Neural progenitor cell (in vitro differentiated cells): ENCODE data around the gene TOR1B. TPM values are rescaled to one million over a fixed set of nuclear protein-coding genes. Genes with fewer than 3 reads are reported as not detected.

Experiments used
- DNase-seq: peaks from one replicate; pipeline ENCODE4 v3.0.0-alpha.2; 2016; ENCODE audit warnings: low spot score
- H2AFZ ChIP-seq: fragments of 200-600 bp; sonication (generic); replicated peaks from 2 replicates; pipeline ENCODE4 v1.6.1; 2016; ENCODE audit warnings: antibody characterized with exemption
- H3F3A ChIP-seq: fragments of 200-600 bp; sonication (generic); 2 replicates; pipeline ENCODE4 v1.6.1; 2016; ENCODE audit warnings: antibody characterized with exemption, low read depth
- H3K27ac ChIP-seq: fragments of 200-600 bp; sonication (generic); 2 replicates; pipeline ENCODE4 v1.5.1; 2016; ENCODE audit warnings: mild to moderate bottlenecking
- H3K27me3 ChIP-seq: fragments of 200-600 bp; sonication (generic); 2 replicates; pipeline ENCODE4 v1.6.1; 2016; ENCODE audit warnings: mild to moderate bottlenecking, moderate library complexity
- H3K36me3 ChIP-seq: fragments of 200-600 bp; sonication (generic); 2 replicates; pipeline ENCODE4 v1.5.1; 2016
- H3K4me1 ChIP-seq: fragments of 200-600 bp; sonication (generic); 2 replicates; pipeline ENCODE4 v1.6.1; 2016; ENCODE audit warnings: mixed run types
- H3K4me2 ChIP-seq: fragments of 200-600 bp; sonication (generic); 2 replicates; pipeline ENCODE4 v1.6.1; 2016
- H3K4me3 ChIP-seq: fragments of 200-600 bp; sonication (generic); 2 replicates; pipeline ENCODE4 v1.5.1; 2016
- H3K79me2 ChIP-seq: fragments of 200-600 bp; sonication (generic); 2 replicates; pipeline ENCODE4 v1.6.1; 2016; ENCODE audit warnings: low read depth
- H3K9ac ChIP-seq: fragments of 200-600 bp; sonication (generic); 2 replicates; pipeline ENCODE4 v1.6.1; 2016
- H3K9me3 ChIP-seq: fragments of 200-600 bp; sonication (generic); 2 replicates; pipeline ENCODE4 v1.5.1; 2016; ENCODE audit warnings: low read depth
- H4K20me1 ChIP-seq: fragments of 200-600 bp; sonication (generic); 2 replicates; pipeline ENCODE4 v1.6.1; 2016; ENCODE audit warnings: low read depth
- H3K27ac Mint-ChIP-seq: 3 replicates; pipeline ENCODE4 v1.8.0; 2021; ENCODE audit warnings: mixed read lengths
- H3K27me3 Mint-ChIP-seq: 2 replicates; pipeline ENCODE4 v1.8.0; 2022; ENCODE audit warnings: low read depth, mild to moderate bottlenecking, inconsistent platforms, moderate library complexity, mixed read lengths; ENCODE audit not compliant: insufficient read depth
- H3K36me3 Mint-ChIP-seq: 3 replicates; pipeline ENCODE4 v1.8.0; 2021; ENCODE audit warnings: mixed read lengths
- H3K4me1 Mint-ChIP-seq: 3 replicates; pipeline ENCODE4 v1.8.0; 2021; ENCODE audit warnings: mixed read lengths
- H3K4me3 Mint-ChIP-seq: 3 replicates; pipeline ENCODE4 v1.8.0; 2021; ENCODE audit warnings: mild to moderate bottlenecking, moderate library complexity, mixed read lengths
- H3K9me3 Mint-ChIP-seq: 3 replicates; pipeline ENCODE4 v1.8.0; 2020; ENCODE audit warnings: mixed read lengths
- CTCF ChIP-seq: fragments of 200-600 bp; sonication (generic); IDR thresholded peaks from 2 replicates; pipeline ENCODE4 v1.5.1; 2017; ENCODE audit warnings: antibody characterized with exemption, mild to moderate bottlenecking
- EZH2 ChIP-seq: fragments of 200-600 bp; sonication (generic); IDR thresholded peaks from 2 replicates; pipeline ENCODE4 v1.6.1; 2017; ENCODE audit warnings: antibody characterized with exemption, mild to moderate bottlenecking, moderate library complexity
- EZH2phosphoT487 ChIP-seq: fragments of 200-600 bp; sonication (generic); IDR thresholded peaks from 2 replicates; pipeline ENCODE4 v1.6.1; 2017; ENCODE audit warnings: antibody characterized with exemption
- total RNA-seq: library from RNA; depleted of rRNA; stranded (reverse); fragments of >200 nt; gene quantifications from 2 replicates; pipeline ENCODE4 v1.2.3, GENCODE V29; 2015; ENCODE audit warnings: low replicate concordance

The TOR1B gene
- total RNA-seq, 1 donor from 2014 or later: 12.2 TPM

GRCh38 chr9:129803676-129804060, 684 bp downstream of the TOR1B start:
- Mint-ChIP-seq H3K36me3 (peaks cover 14% of the 10 kb centered on the region), H3K9me3 (no peaks in the 10 kb centered on the region), H3K4me1 (peaks cover 12% of the 10 kb centered on the region), H3K27me3 (no peaks in the 10 kb centered on the region), H3K4me3 (peak overlapping the region; percentile 86), H3K27ac (no peak overlapping the region)
- H3K27ac ChIP-seq: no peak overlapping the region
- peaks cover 6% of the 10 kb centered on the region for H4K20me1 ChIP-seq
- peak overlapping the region; percentile 79 for H3K4me3 ChIP-seq
- H3K9ac ChIP-seq: peak overlapping the region; percentile 0
- H3K27me3 ChIP-seq: no peaks in the 10 kb centered on the region
- H3K4me1 ChIP-seq: peaks cover 6% of the 10 kb centered on the region
- H3K9me3 ChIP-seq: no peaks in the 10 kb centered on the region
- DNase-seq: peak; percentile 66
- H3K4me2 ChIP-seq: peak overlapping the region; percentile 88
- TF ChIP-seq CTCF (no peak), EZH2phosphoT487 (no peak), EZH2 (no peak)
- peak overlapping the region; percentile 64 for H2AFZ ChIP-seq
- peaks cover 12% of the 10 kb centered on the region for H3F3A ChIP-seq
- no peaks in the 10 kb centered on the region for H3K36me3 ChIP-seq
- peaks cover 9% of the 10 kb centered on the region for H3K79me2 ChIP-seq

GRCh38 chr9:129806061-129806460, 3.1 kb downstream of the TOR1B start:
- H3K27ac ChIP-seq: no peak overlapping the region
- no peak overlapping the region for H2AFZ ChIP-seq
- H4K20me1 ChIP-seq: peaks cover 6% of the 10 kb centered on the region
- H3K4me2 ChIP-seq: no peak overlapping the region
- H3K27me3 ChIP-seq: no peaks in the 10 kb centered on the region
- H3K9ac ChIP-seq: no peak overlapping the region
- no peaks in the 10 kb centered on the region for H3K36me3 ChIP-seq
- H3K4me3 ChIP-seq: no peak overlapping the region
- peaks cover 6% of the 10 kb centered on the region for H3K4me1 ChIP-seq
- H3K79me2 ChIP-seq: peaks cover 17% of the 10 kb centered on the region
- Mint-ChIP-seq H3K27ac (no peak overlapping the region), H3K36me3 (peaks cover 23% of the 10 kb centered on the region), H3K4me1 (peaks cover 12% of the 10 kb centered on the region), H3K4me3 (peak overlapping the region; percentile 9), H3K9me3 (no peaks in the 10 kb centered on the region), H3K27me3 (peaks cover 2% of the 10 kb centered on the region)
- TF ChIP-seq EZH2 (no peak), EZH2phosphoT487 (no peak), CTCF (no peak)
- peaks cover 10% of the 10 kb centered on the region for H3F3A ChIP-seq
- no peak for DNase-seq
- no peaks in the 10 kb centered on the region for H3K9me3 ChIP-seq

- H3K9me3 Mint-ChIP-seq: no peaks in the 10 kb centered on the region
- peaks cover 10% of the 10 kb centered on the region for H3K79me2 ChIP-seq
- H3K4me3 ChIP-seq: no peak overlapping the region
- no peak overlapping the region for H3K4me3 Mint-ChIP-seq
- H3K36me3 Mint-ChIP-seq: peaks cover 19% of the 10 kb centered on the region
- H2AFZ ChIP-seq: no peak overlapping the region
- H3K27me3 Mint-ChIP-seq: peaks cover 2% of the 10 kb centered on the region
- peaks cover 7% of the 10 kb centered on the region for H3F3A ChIP-seq
- no peak for DNase-seq
- no peak overlapping the region for H3K27ac ChIP-seq
- no peak for TF ChIP-seq CTCF
- TF ChIP-seq EZH2: no peak
- H3K4me1 Mint-ChIP-seq: peaks cover 6% of the 10 kb centered on the region
- H3K4me1 ChIP-seq: peaks cover under 1% of the 10 kb centered on the region
- no peaks in the 10 kb centered on the region for H3K9me3 ChIP-seq
- H3K27ac Mint-ChIP-seq: no peak overlapping the region
- no peaks in the 10 kb centered on the region for H3K36me3 ChIP-seq
- H3K9ac ChIP-seq: no peak overlapping the region
- H3K4me2 ChIP-seq: no peak overlapping the region
- H3K27me3 ChIP-seq: no peaks in the 10 kb centered on the region
- H4K20me1 ChIP-seq: peaks cover 16% of the 10 kb centered on the region
Measured at GRCh38 chr9:129809346-129809745, 6.4 kb downstream of the TOR1B start.

- peaks cover 7% of the 10 kb centered on the region for H3F3A ChIP-seq
- H3K27ac Mint-ChIP-seq: no peak overlapping the region
- H3K4me2 ChIP-seq: no peak overlapping the region
- peaks cover 5% of the 10 kb centered on the region for H3K4me1 Mint-ChIP-seq
- no peaks in the 10 kb centered on the region for H3K9me3 Mint-ChIP-seq
- H3K36me3 Mint-ChIP-seq: peaks cover 22% of the 10 kb centered on the region
- H3K27me3 ChIP-seq: no peaks in the 10 kb centered on the region
- TF ChIP-seq EZH2 (no peak), CTCF (no peak), EZH2phosphoT487 (no peak)
- H3K9me3 ChIP-seq: no peaks in the 10 kb centered on the region
- DNase-seq: no peak
- H3K4me1 ChIP-seq: no peaks in the 10 kb centered on the region
- H4K20me1 ChIP-seq: peaks cover 16% of the 10 kb centered on the region
- no peak overlapping the region for H3K4me3 Mint-ChIP-seq
- no peak overlapping the region for H3K4me3 ChIP-seq
- no peak overlapping the region for H2AFZ ChIP-seq
- no peaks in the 10 kb centered on the region for H3K36me3 ChIP-seq
- H3K79me2 ChIP-seq: peaks cover 8% of the 10 kb centered on the region
- no peak overlapping the region for H3K9ac ChIP-seq
- H3K27ac ChIP-seq: no peak overlapping the region
- peaks cover 2% of the 10 kb centered on the region for H3K27me3 Mint-ChIP-seq
Measured at GRCh38 chr9:129810116-129810515, 7.1 kb downstream of the TOR1B start.
